Uterus (tissue), 4 donors: ENCODE results near the gene DUSP22. TPM values are rescaled to one million over a fixed set of nuclear protein-coding genes. Genes with fewer than 3 reads are reported as not detected.

Experiments
- DNase-seq, 2 donors: peaks; one replicate each; pipeline ENCODE4 v3.0.0-alpha.2; 2019 to 2020
- H3K27ac ChIP-seq, 2 donors: fragments of 200-600 bp; sonication (generic); 1 replicate in 1 of 2; 2 replicates in 1 of 2; pipeline ENCODE4 v1.5.1; 2016 to 2018
- H3K27me3 ChIP-seq, 2 donors: fragments of 200-600 bp; sonication (generic); one replicate each; pipeline ENCODE4 v1.5.1; 2018 to 2019; ENCODE audit warnings: control low read depth in 1 of 2
- H3K36me3 ChIP-seq, 2 donors: fragments of 200-600 bp; sonication (generic); one replicate each; pipeline ENCODE4 v1.5.1; 2019; ENCODE audit warnings: control low read depth in 1 of 2
- H3K4me1 ChIP-seq, 2 donors: fragments of 200-600 bp; sonication (generic); one replicate each; pipeline ENCODE4 v1.5.1; 2018 to 2019; ENCODE audit warnings: control low read depth in 1 of 2
- H3K4me3 ChIP-seq, 2 donors: fragments of 200-600 bp; sonication (generic); 1 replicate in 1 of 2; 2 replicates in 1 of 2; pipeline ENCODE4 v1.5.1; 2018 to 2019; ENCODE audit warnings: mild to moderate bottlenecking in 1 of 2
- H3K9me3 ChIP-seq, 2 donors: fragments of 200-600 bp; sonication (generic); one replicate each; pipeline ENCODE4 v1.5.1; 2019; ENCODE audit warnings: control low read depth in 1 of 2
- CTCF ChIP-seq, 4 experiments: fragments of 200-600 bp in 2 of 4; fragments of 450-650 bp in 2 of 4; sonication (generic) in 2 of 4; IDR thresholded peaks; one replicate each; pipeline ENCODE4 v1.5.1; 2016 to 2019; ENCODE audit warnings: antibody characterized with exemption in 4 of 4, mild to moderate bottlenecking in 2 of 4, moderate library complexity in 1 of 4
- POLR2A ChIP-seq, 2 donors: fragments of 450-650 bp; IDR thresholded peaks; one replicate each; pipeline ENCODE4 v1.6.1; 2016; ENCODE audit warnings: antibody characterized with exemption in 2 of 2, mild to moderate bottlenecking in 1 of 2, moderate library complexity in 1 of 2
- intact Hi-C: fragments of 100-400 bp; cut with DNase I; formaldehyde crosslinking; loops from one replicate; pipeline ENCODE4 v1.15.1; 2023; ENCODE audit warnings: low total_unique reads
- total RNA-seq, 4 donors: library from RNA; depleted of rRNA in 3 of 4; stranded (reverse); fragments of >200 nt in 3 of 4; gene quantifications; one replicate each; pipeline versions ENCODE4 v1.1.0 to v1.2.4, GENCODE V29; 2014 to 2023
- donor health status: DM: yes; HTN: yes; CAD: no.

DUSP22 gene
- total RNA-seq, 4 donors from 2014 or later, result 22.8 to 78.5 (median 46.0) TPM

GRCh38 chr6:340186-340955 is 48.1 kb downstream of the DUSP22 start:
- no peak for TF ChIP-seq CTCF (IDR thresholded peaks at IDR 0.05)
- TF ChIP-seq POLR2A (IDR thresholded peaks at IDR 0.05), result no peak
- H3K9me3 ChIP-seq, result no peaks in the 10 kb centered on the region
- no peak overlapping the region for H3K4me3 ChIP-seq
- no peaks in the 10 kb centered on the region for H3K27me3 ChIP-seq
- no peaks in the 10 kb centered on the region for H3K36me3 ChIP-seq
- no peak for DNase-seq
- intact Hi-C loops, result no loop called here
- H3K27ac ChIP-seq, result no peak overlapping the region
- no peaks in the 10 kb centered on the region for H3K4me1 ChIP-seq

- Histone ChIP-seq H3K4me1 (no peaks in the 10 kb centered on the region), H3K36me3 (no peaks in the 10 kb centered on the region), H3K27me3 (no peaks in the 10 kb centered on the region), H3K4me3 (no peak overlapping the region), H3K27ac (no peak overlapping the region), H3K9me3 (no peaks in the 10 kb centered on the region)
- TF ChIP-seq POLR2A (IDR thresholded peaks at IDR 0.05) (no peak), CTCF (IDR thresholded peaks at IDR 0.05) (no peak)
- DNase-seq, result no peak
- intact Hi-C loops, result no loop called here
Observed at GRCh38 chr6:340991-341827, 48.9 kb downstream of the DUSP22 start.

GRCh38 chr6:341914-342831 is 49.9 kb downstream of the DUSP22 start:
- DNase-seq, result no peak
- Histone ChIP-seq H3K27me3 (no peaks in the 10 kb centered on the region), H3K4me3 (no peak overlapping the region), H3K27ac (no peak overlapping the region), H3K36me3 (no peaks in the 10 kb centered on the region), H3K4me1 (no peaks in the 10 kb centered on the region), H3K9me3 (no peaks in the 10 kb centered on the region)
- intact Hi-C loops, result no loop called here
- TF ChIP-seq POLR2A (IDR thresholded peaks at IDR 0.05), result no peak

GRCh38 chr6:342832-343179 is 50.5 kb downstream of the DUSP22 start:
- no peaks in the 10 kb centered on the region for H3K36me3 ChIP-seq
- intact Hi-C loops, result no loop called here

More at GRCh38 chr6:342832-343179, 50.5 kb downstream of the DUSP22 start:
- Histone ChIP-seq H3K27ac (no peak overlapping the region), H3K4me3 (no peak overlapping the region), H3K27me3 (no peaks in the 10 kb centered on the region), H3K4me1 (no peaks in the 10 kb centered on the region), H3K9me3 (no peaks in the 10 kb centered on the region)
- no peak for TF ChIP-seq POLR2A (IDR thresholded peaks at IDR 0.05)
- no peak for TF ChIP-seq CTCF (IDR thresholded peaks at IDR 0.05)
- DNase-seq, result no peak
